LNCAP (cell line): ENCODE data around the gene ABHD12.

Experiments
- CTCF ChIP-seq: fragments of 450-650 bp; IDR thresholded peaks from 2 replicates; pipeline ENCODE4 v1.5.1; 2017; ENCODE audit warnings: mild to moderate bottlenecking

ABHD12 gene

GRCh38 chr20:25397096-25397495 is 6.5 kb upstream of the ABHD12 start:
- no peak for TF ChIP-seq CTCF

GRCh38 chr20:25394996-25395395 is 4.4 kb upstream of the ABHD12 start:
- no peak for TF ChIP-seq CTCF

GRCh38 chr20:25394276-25394675 is 3.6 kb upstream of the ABHD12 start:
- no peak for TF ChIP-seq CTCF

- no peak for TF ChIP-seq CTCF
Observed at GRCh38 chr20:25389858-25390537, 637 bp downstream of the ABHD12 start.

- no peak for TF ChIP-seq CTCF
Observed at GRCh38 chr20:25389401-25389857, 1.2 kb downstream of the ABHD12 start.

- TF ChIP-seq CTCF, result no peak
Observed at GRCh38 chr20:25382704-25383370, 7.8 kb downstream of the ABHD12 start.

GRCh38 chr20:25380945-25381614 is 9.6 kb downstream of the ABHD12 start:
- no peak for TF ChIP-seq CTCF
